Tibial nerve (tissue), 4 donors: ENCODE measurements around the gene CCDC69. TPM values are rescaled to one million over a fixed set of nuclear protein-coding genes. Genes with fewer than 3 reads are reported as not detected.
A peak's percentile ranks its signal among the peaks of the same experiment; 100 is the strongest.

ENCODE experiments used
- DNase-seq, 2 donors: peaks; one replicate each; pipeline ENCODE4 v3.0.0-alpha.2; 2019; ENCODE audit warnings: low spot score in 2 of 2
- H3K27ac ChIP-seq, 4 donors: fragments of 200-600 bp; sonication (generic) in 3 of 4; one replicate each; pipeline ENCODE4 v1.5.1; 2017 to 2019; ENCODE audit warnings: mild to moderate bottlenecking in 1 of 4
- H3K27me3 ChIP-seq, 2 donors: fragments of 200-600 bp; sonication (generic) in 1 of 2; one replicate each; pipeline versions ENCODE4 v1.5.1 to v1.6.0; 2017 to 2019
- H3K36me3 ChIP-seq, 3 donors: fragments of 200-600 bp; sonication (generic); one replicate each; pipeline ENCODE4 v1.5.1; 2018 to 2019
- H3K4me1 ChIP-seq, 4 donors: fragments of 200-600 bp; sonication (generic) in 3 of 4; one replicate each; pipeline ENCODE4 v1.5.1; 2017 to 2019
- H3K4me3 ChIP-seq, 4 donors: fragments of 200-600 bp; sonication (generic) in 3 of 4; one replicate each; pipeline ENCODE4 v1.5.1; 2017 to 2019; ENCODE audit warnings: mild to moderate bottlenecking in 1 of 4, moderate library complexity in 1 of 4
- H3K9me3 ChIP-seq, 4 donors: fragments of 200-600 bp; sonication (generic) in 3 of 4; one replicate each; pipeline ENCODE4 v1.5.1; 2017 to 2019
- EP300 ChIP-seq, 2 donors: sonication (generic); formaldehyde crosslinking; IDR thresholded peaks; one replicate each; pipeline ENCODE4 v1.6.1; 2017; ENCODE audit warnings: antibody characterized with exemption in 2 of 2, mild to moderate bottlenecking in 1 of 2
- POLR2A ChIP-seq, 2 donors: fragments of 450-650 bp; IDR thresholded peaks; one replicate each; pipeline ENCODE4 v1.6.1; 2017; ENCODE audit warnings: antibody characterized with exemption in 2 of 2, mild to moderate bottlenecking in 2 of 2, moderate library complexity in 2 of 2
- WGBS, 2 donors: methylation state at CpG; one replicate each; pipeline ENCODE4 v1.1.5; 2018; 5-methylcytosine and 5-hydroxymethylcytosine counted together
- total RNA-seq, 4 donors: library from RNA; depleted of rRNA; stranded (reverse); fragments of >200 nt; gene quantifications; one replicate each; pipeline ENCODE4 v1.1.0, GENCODE V29; 2016
- TF ChIP-seq, protein P1 (sequence below), 5 experiments: fragments of 200-600 bp in 3 of 5; fragments of 450-650 bp in 2 of 5; sonication (generic) in 3 of 5; IDR thresholded peaks; one replicate each; pipeline ENCODE4 v1.5.1; 2016 to 2019; ENCODE audit warnings: antibody characterized with exemption in 5 of 5, mild to moderate bottlenecking in 3 of 5, moderate library complexity in 2 of 5

Gene CCDC69
- total RNA-seq, 4 donors from 2014 or later = 95.6 to 201 (median 112) TPM

- TF ChIP-seq EP300 (IDR thresholded peaks at IDR 0.05) = no peak
- TF ChIP-seq, protein P1, sequence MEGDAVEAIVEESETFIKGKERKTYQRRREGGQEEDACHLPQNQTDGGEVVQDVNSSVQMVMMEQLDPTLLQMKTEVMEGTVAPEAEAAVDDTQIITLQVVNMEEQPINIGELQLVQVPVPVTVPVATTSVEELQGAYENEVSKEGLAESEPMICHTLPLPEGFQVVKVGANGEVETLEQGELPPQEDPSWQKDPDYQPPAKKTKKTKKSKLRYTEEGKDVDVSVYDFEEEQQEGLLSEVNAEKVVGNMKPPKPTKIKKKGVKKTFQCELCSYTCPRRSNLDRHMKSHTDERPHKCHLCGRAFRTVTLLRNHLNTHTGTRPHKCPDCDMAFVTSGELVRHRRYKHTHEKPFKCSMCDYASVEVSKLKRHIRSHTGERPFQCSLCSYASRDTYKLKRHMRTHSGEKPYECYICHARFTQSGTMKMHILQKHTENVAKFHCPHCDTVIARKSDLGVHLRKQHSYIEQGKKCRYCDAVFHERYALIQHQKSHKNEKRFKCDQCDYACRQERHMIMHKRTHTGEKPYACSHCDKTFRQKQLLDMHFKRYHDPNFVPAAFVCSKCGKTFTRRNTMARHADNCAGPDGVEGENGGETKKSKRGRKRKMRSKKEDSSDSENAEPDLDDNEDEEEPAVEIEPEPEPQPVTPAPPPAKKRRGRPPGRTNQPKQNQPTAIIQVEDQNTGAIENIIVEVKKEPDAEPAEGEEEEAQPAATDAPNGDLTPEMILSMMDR (IDR thresholded peaks at IDR 0.05) = no peak
- no peak for TF ChIP-seq POLR2A (IDR thresholded peaks at IDR 0.05)
- H3K9me3 ChIP-seq = no peaks in the 10 kb centered on the region
- H3K4me3 ChIP-seq = no peak overlapping the region
- no peaks in the 10 kb centered on the region for H3K27me3 ChIP-seq
- peak overlapping the region; percentile 37 to 82 (median 70) for H3K27ac ChIP-seq
- WGBS, 2 donors = 21 to 34% methylated on average over 2 of the region's 2 CpGs
- no peak for DNase-seq
- peaks cover 0 to 77% (median 53%) of the 10 kb centered on the region in 4 donors for H3K4me1 ChIP-seq
- H3K36me3 ChIP-seq = peaks cover 0 to 14% (median 0%) of the 10 kb centered on the region in 3 donors
Measured at GRCh38 chr5:151151263-151151660, 72.6 kb downstream of the CCDC69 start.

DNA sequence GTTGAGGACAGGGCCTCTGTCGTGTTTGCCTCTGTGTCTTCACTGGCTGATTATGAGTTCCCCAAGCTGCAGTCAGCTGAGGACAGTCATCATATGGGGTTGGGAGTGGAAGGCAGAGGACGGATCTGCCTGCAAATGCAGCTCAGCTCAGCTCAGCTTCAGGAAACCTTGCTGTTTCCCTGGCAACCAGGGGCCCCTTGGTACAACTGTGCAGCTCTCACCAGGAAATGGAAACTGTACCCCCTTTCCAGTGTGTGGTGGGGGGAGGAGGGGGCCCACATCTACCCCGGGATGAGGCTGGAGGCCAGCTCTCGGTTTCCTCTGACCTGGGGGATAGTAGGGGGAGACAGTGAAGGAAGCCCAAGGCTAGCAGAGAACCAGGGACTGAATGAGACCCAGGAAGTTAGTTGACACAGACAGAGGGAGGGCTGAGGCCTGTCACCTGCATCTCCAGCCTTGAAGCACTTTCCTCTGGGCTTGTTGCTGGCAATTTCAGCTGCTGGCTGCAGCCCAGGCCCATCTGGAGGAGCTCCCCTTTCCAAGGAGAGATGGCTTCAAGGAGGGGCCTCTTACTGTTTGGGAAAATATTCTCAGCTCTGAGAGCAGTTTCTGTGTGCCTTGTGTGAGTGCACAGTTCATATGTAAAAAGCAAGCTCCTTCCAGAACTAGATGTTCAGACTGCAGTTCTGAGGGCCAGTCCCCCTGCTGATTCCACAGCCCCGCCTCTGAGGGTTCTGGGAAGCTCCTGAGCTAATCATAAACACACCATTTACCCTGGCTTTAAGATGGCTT is 73.2 kb downstream of the CCDC69 start:
- no peak for DNase-seq
- no peak for TF ChIP-seq POLR2A (IDR thresholded peaks at IDR 0.05)
- TF ChIP-seq, protein P1 (IDR thresholded peaks at IDR 0.05) = no peak
- 22 to 24% methylated on average over 4 to 5 of the region's 5 CpGs for WGBS, 2 donors
- peak overlapping the region; percentile 37 to 82 (median 71) for H3K27ac ChIP-seq
- no peaks in the 10 kb centered on the region for H3K9me3 ChIP-seq
- no peaks in the 10 kb centered on the region for H3K27me3 ChIP-seq
- H3K36me3 ChIP-seq = peaks cover 0 to 18% (median 0%) of the 10 kb centered on the region in 3 donors
- H3K4me3 ChIP-seq = no peak overlapping the region
- peaks cover 0 to 77% (median 48%) of the 10 kb centered on the region in 4 donors for H3K4me1 ChIP-seq

GRCh38 chr5:151148583-151148982 is 75.3 kb downstream of the CCDC69 start:
- peaks cover 0 to 65% (median 32%) of the 10 kb centered on the region in 4 donors for H3K4me1 ChIP-seq

DNA sequence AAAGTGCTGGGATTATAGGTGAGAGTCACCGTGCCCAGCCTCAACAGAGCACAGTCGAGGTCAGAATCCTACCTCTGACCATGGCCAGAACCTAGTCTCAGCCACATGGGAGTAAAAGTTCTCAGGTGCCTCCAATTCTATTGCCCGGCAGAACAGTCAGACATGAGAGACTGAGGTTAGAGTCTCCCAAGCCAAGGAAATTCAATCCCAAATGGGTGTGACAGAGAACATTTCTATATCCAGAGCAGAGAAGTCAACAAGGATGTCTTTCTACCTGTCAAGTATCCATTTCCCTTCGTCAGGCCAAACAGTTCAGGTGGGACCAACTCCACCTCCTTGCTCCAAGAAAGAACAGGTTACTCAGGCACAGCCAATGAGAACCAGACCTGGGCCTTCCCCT is 76.9 kb downstream of the CCDC69 start:
- H3K36me3 ChIP-seq = peaks cover 0 to 43% (median 0%) of the 10 kb centered on the region in 3 donors
- TF ChIP-seq, protein P1 (IDR thresholded peaks at IDR 0.05) = no peak
- 91 to 95% methylated on average over 4 of the region's 4 CpGs for WGBS, 2 donors
- no peak for DNase-seq
- H3K27ac ChIP-seq = no peak overlapping the region
- no peak overlapping the region for H3K4me3 ChIP-seq
- no peaks in the 10 kb centered on the region for H3K9me3 ChIP-seq
- no peaks in the 10 kb centered on the region for H3K27me3 ChIP-seq
- peaks cover 0 to 64% (median 30%) of the 10 kb centered on the region in 4 donors for H3K4me1 ChIP-seq

More at GRCh38 chr5:151148583-151148982, 75.3 kb downstream of the CCDC69 start:
- WGBS, 2 donors = 79 to 80% methylated on average over 7 of the region's 7 CpGs
- DNase-seq = no peak
- Histone ChIP-seq H3K27me3 (no peaks in the 10 kb centered on the region), H3K27ac (no peak overlapping the region), H3K36me3 (peaks cover 0 to 36% (median 0%) of the 10 kb centered on the region in 3 donors), H3K4me3 (no peak overlapping the region), H3K9me3 (no peaks in the 10 kb centered on the region)
- TF ChIP-seq, protein P1 (IDR thresholded peaks at IDR 0.05) = no peak
- no peak for TF ChIP-seq EP300 (IDR thresholded peaks at IDR 0.05)
- TF ChIP-seq POLR2A (IDR thresholded peaks at IDR 0.05) = no peak

DNA sequence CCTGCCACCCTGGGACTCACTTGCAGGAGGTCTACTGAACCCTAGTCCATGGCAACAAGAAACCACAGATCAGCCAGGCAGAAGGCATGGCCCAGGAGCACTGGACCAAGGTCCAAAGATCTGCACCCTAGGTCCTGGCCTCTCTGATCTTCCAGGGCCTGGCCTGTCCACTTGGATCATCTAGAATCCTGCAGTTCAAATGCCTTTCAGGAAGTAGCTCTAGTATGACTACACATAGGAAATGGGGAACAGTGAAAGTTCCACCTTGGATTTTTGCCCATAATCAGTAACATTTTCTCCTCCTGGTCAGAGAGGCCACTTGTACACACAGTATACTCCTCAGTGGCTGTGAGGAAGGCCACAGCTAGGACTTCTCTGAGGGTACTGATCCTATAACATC is 77.8 kb downstream of the CCDC69 start:
- DNase-seq = no peak
- Histone ChIP-seq H3K4me1 (peaks cover 0 to 64% (median 29%) of the 10 kb centered on the region in 4 donors), H3K27me3 (no peaks in the 10 kb centered on the region), H3K27ac (no peak overlapping the region), H3K36me3 (peaks cover 0 to 43% (median 0%) of the 10 kb centered on the region in 3 donors), H3K4me3 (no peak overlapping the region), H3K9me3 (no peaks in the 10 kb centered on the region)
- TF ChIP-seq POLR2A (IDR thresholded peaks at IDR 0.05) (no peak), EP300 (IDR thresholded peaks at IDR 0.05) (no peak)
- TF ChIP-seq, protein P1 (IDR thresholded peaks at IDR 0.05) = no peak
